Stomach (tissue), 9 donors: ENCODE measurements around the gene RNF5. TPM values are rescaled to one million over a fixed set of nuclear protein-coding genes. Genes with fewer than 3 reads are reported as not detected.

Experiments used
- DNase-seq, 2 donors: peaks; one replicate each; pipeline versions ENCODE4 v3.0.0 to v3.0.0-alpha.2; 2013 to 2019
- H3K27ac ChIP-seq, 5 donors: fragments of 200-600 bp in 4 of 5; sonication (generic) in 4 of 5; one replicate each; pipeline ENCODE4 v1.5.1; 2013 to 2019; ENCODE audit warnings: mild to moderate bottlenecking in 1 of 5, moderate library complexity in 1 of 5
- H3K27me3 ChIP-seq, 3 donors: fragments of 200-600 bp; sonication (generic); one replicate each; pipeline ENCODE4 v1.5.1; 2017 to 2019; ENCODE audit warnings: mixed run types in 1 of 3
- H3K36me3 ChIP-seq, 4 donors: fragments of 200-600 bp; sonication (generic); 1 replicate in 3 of 4; 2 replicates in 1 of 4; pipeline ENCODE4 v1.5.1; 2016 to 2019
- H3K4me1 ChIP-seq, 4 donors: fragments of 200-600 bp; sonication (generic); one replicate each; pipeline ENCODE4 v1.5.1; 2016 to 2019
- H3K4me3 ChIP-seq, 4 donors: fragments of 200-600 bp; sonication (generic) in 3 of 4; one replicate each; pipeline ENCODE4 v1.5.1; 2016 to 2019; ENCODE audit warnings: mild to moderate bottlenecking in 1 of 4
- H3K9me3 ChIP-seq, 4 donors: fragments of 200-600 bp; sonication (generic); one replicate each; pipeline ENCODE4 v1.5.1; 2016 to 2019
- CTCF ChIP-seq, 7 experiments: fragments of 450-650 bp in 4 of 7; fragments of 200-600 bp in 3 of 7; sonication (generic) in 3 of 7; IDR thresholded peaks; one replicate each; pipeline ENCODE4 v1.5.1; 2016 to 2019; ENCODE audit warnings: antibody characterized with exemption in 7 of 7, control low read depth in 2 of 7, mild to moderate bottlenecking in 1 of 7
- EP300 ChIP-seq: sonication (generic); formaldehyde crosslinking; IDR thresholded peaks from one replicate; pipeline ENCODE4 v1.6.1; 2017; ENCODE audit warnings: antibody characterized with exemption
- POLR2A ChIP-seq, 4 donors: fragments of 450-650 bp; IDR thresholded peaks; one replicate each; pipeline ENCODE4 v1.6.1; 2016; ENCODE audit warnings: antibody characterized with exemption in 4 of 4, control low read depth in 2 of 4, mild to moderate bottlenecking in 1 of 4, moderate library complexity in 1 of 4
- POLR2AphosphoS5 ChIP-seq, 3 donors: sonication (generic); formaldehyde crosslinking; IDR thresholded peaks; one replicate each; pipeline ENCODE4 v1.6.1; 2016; ENCODE audit warnings: antibody characterized with exemption in 3 of 3
- WGBS, 5 donors: extraction: QIAGEN DNeasy Blood & Tissue Kit in 3 of 5; methylation state at CpG; one replicate each; pipeline versions ENCODE4 v1.1.5 to v1.1.7; 2013 to 2018; 5-methylcytosine and 5-hydroxymethylcytosine counted together
- intact Hi-C: fragments of 100-400 bp; cut with DNase I; formaldehyde crosslinking; loops from one replicate; pipeline ENCODE4 v1.15.1; 2023; ENCODE audit warnings: low total_unique reads
- polyA plus RNA-seq, 3 donors: library from polyadenylated mRNA; stranded (reverse); fragments of 200-250 nt; gene quantifications; one replicate each; pipeline ENCODE4 v1.2.3, GENCODE V29; 2013
- total RNA-seq, 5 donors: library from RNA; depleted of rRNA; stranded (reverse); fragments of >200 nt; gene quantifications; one replicate each; pipeline versions ENCODE4 v1.1.0 to v1.2.3, GENCODE V29; 2014 to 2016
- donor health status: healthy with polysubstance abuse.
- donor health status: Bipolar disorder and iron deficiency.
- donor health status: healthy.

The RNF5 gene
- total and polyA plus RNA-seq, 8 donors, result 22.6 to 107 (median 66.0) TPM

- no peaks in the 10 kb centered on the region for H3K9me3 ChIP-seq
- 52 to 63% (median 59%) methylated on average over 40 to 55 of the region's 55 CpGs for WGBS, 5 donors
- peaks cover 0 to 34% (median 0%) of the 10 kb centered on the region in 3 donors for H3K27me3 ChIP-seq
- H3K4me1 ChIP-seq, result peaks cover 27 to 60% (median 52%) of the 10 kb centered on the region in 4 donors
- no peak for DNase-seq
- H3K4me3 ChIP-seq, result peak overlapping the region; percentile 59 to 87 (median 78)
- TF ChIP-seq POLR2A (IDR thresholded peaks at IDR 0.05), result no peak
- no peak for TF ChIP-seq EP300
- no peak for TF ChIP-seq POLR2AphosphoS5 (IDR thresholded peaks at IDR 0.05)
- H3K27ac ChIP-seq, result peak overlapping the region in 3 of 5 donors; percentile 5 to 94 (median 93)
- peaks cover 0 to 13% (median 5%) of the 10 kb centered on the region in 4 donors for H3K36me3 ChIP-seq
- intact Hi-C loops, result loop anchor here (5.0 kb wide), 1 partner anchor 33 kb away; no protein-coding TSS in a partner anchor
These were observed 28.0 kb upstream of the RNF5 start for GRCh38 chr6:32149932-32150870.

GRCh38 chr6:32151181-32151862, 26.9 kb upstream of the RNF5 start:
- Histone ChIP-seq H3K27ac (peak overlapping the region in 4 of 5 donors; percentile 88 to 94 (median 94)), H3K4me1 (peaks cover 37 to 71% (median 63%) of the 10 kb centered on the region in 4 donors), H3K4me3 (peak overlapping the region; percentile 59 to 87 (median 78)), H3K36me3 (peaks cover 3 to 21% (median 13%) of the 10 kb centered on the region in 4 donors), H3K27me3 (peaks cover 0 to 34% (median 0%) of the 10 kb centered on the region in 3 donors), H3K9me3 (no peaks in the 10 kb centered on the region)
- 43 to 69% (median 61%) methylated on average over 6 to 8 of the region's 8 CpGs for WGBS, 5 donors
- intact Hi-C loops, result loop anchor here (5.0 kb wide), 1 partner anchor 34 kb away; no protein-coding TSS in a partner anchor
- DNase-seq, result peak in 1 of 2 donors; percentile 38
- TF ChIP-seq CTCF (IDR thresholded peaks at IDR 0.05), result no peak

- H3K27me3 ChIP-seq, result peaks cover 0 to 34% (median 0%) of the 10 kb centered on the region in 3 donors
- peak in 1 of 2 donors; percentile 59 for DNase-seq
- peaks cover 37 to 76% (median 66%) of the 10 kb centered on the region in 4 donors for H3K4me1 ChIP-seq
- H3K36me3 ChIP-seq, result peaks cover 8 to 29% (median 20%) of the 10 kb centered on the region in 4 donors
- no peaks in the 10 kb centered on the region for H3K9me3 ChIP-seq
- no peak for TF ChIP-seq POLR2AphosphoS5 (IDR thresholded peaks at IDR 0.05)
- no peak for TF ChIP-seq EP300
- no peak for TF ChIP-seq POLR2A (IDR thresholded peaks at IDR 0.05)
- TF ChIP-seq CTCF (IDR thresholded peaks at IDR 0.05), result no peak
- peak within 1 kb of the TSS; percentile 59 to 87 (median 78) for H3K4me3 ChIP-seq
- intact Hi-C loops, result loop anchor here (5.0 kb wide), 1 partner anchor 35 kb away; no protein-coding TSS in a partner anchor
- 31 to 65% (median 47%) methylated on average over 10 to 19 of the region's 24 CpGs for WGBS, 5 donors
- peak within 1 kb of the TSS in 4 of 5 donors; percentile 88 to 94 (median 94) for H3K27ac ChIP-seq
These were observed 26.1 kb upstream of the RNF5 start, which contains the start of gene PRRT1 for GRCh38 chr6:32151863-32152768. Gene PRRT1, minus strand, starts transcription at chr6:32151939. Its CDS starts 112 bp downstream, at chr6:32151827.
